Esophagus squamous epithelium (tissue), 4 donors: ENCODE data around the gene LOXHD1.

Experiments
- CTCF ChIP-seq, 6 experiments: fragments of 450-650 bp in 4 of 6; fragments of 200-600 bp in 2 of 6; sonication (generic) in 2 of 6; IDR thresholded peaks; one replicate each; pipeline ENCODE4 v1.5.1; 2016 to 2019; ENCODE audit warnings: antibody characterized with exemption in 6 of 6, mild to moderate bottlenecking in 4 of 6, moderate library complexity in 4 of 6
- POLR2A ChIP-seq, 4 donors: fragments of 450-650 bp; IDR thresholded peaks; one replicate each; pipeline ENCODE4 v1.6.1; 2017; ENCODE audit warnings: antibody characterized with exemption in 4 of 4, mild to moderate bottlenecking in 4 of 4, moderate library complexity in 3 of 4

- no peak for TF ChIP-seq CTCF (IDR thresholded peaks at IDR 0.05)
- no peak for TF ChIP-seq POLR2A (IDR thresholded peaks at IDR 0.05)
These were observed 47.2 kb upstream of the LOXHD1 start for GRCh38 chr18:46704189-46704588.
